Natural killer cell (primary cell): Measurements from ENCODE around the gene SLIT1. TPM values are rescaled to one million over a fixed set of nuclear protein-coding genes. Genes with fewer than 3 reads are reported as not detected.

ENCODE experiments used
- ATAC-seq, 3 donors: fragments of 150-1000 bp in 2 of 3; fragments of 200-7000 bp in 1 of 3; cut with Tn5 transposase; 1 replicate in 1 of 3; 2 replicates in 2 of 3; pipeline ENCODE4 v1.10.0; 2021; ENCODE audit warnings: mild to moderate bottlenecking in 2 of 3, moderate library complexity in 2 of 3
- DNase-seq, 2 donors: peaks; one replicate each; pipeline versions ENCODE4 v3.0.0 to v3.0.0-alpha.2; 2013 to 2021; ENCODE audit warnings: mixed read lengths in 1 of 2
- H3K27ac ChIP-seq: one replicate; pipeline ENCODE4 v1.5.1; 2013; ENCODE audit warnings: mild to moderate bottlenecking, low read length
- H3K27me3 ChIP-seq: one replicate; pipeline ENCODE4 v1.6.1; 2013; ENCODE audit warnings: low read length; ENCODE audit not compliant: control insufficient read depth, insufficient read depth
- H3K36me3 ChIP-seq: one replicate; pipeline ENCODE4 v1.6.1; 2013; ENCODE audit warnings: low read length; ENCODE audit not compliant: control insufficient read depth, insufficient read depth
- H3K4me1 ChIP-seq: one replicate; pipeline ENCODE4 v1.6.1; 2013; ENCODE audit warnings: low read length; ENCODE audit not compliant: control insufficient read depth, insufficient read depth
- H3K4me3 ChIP-seq: one replicate; pipeline ENCODE4 v1.5.1; 2013; ENCODE audit warnings: low read length
- H3K9me3 ChIP-seq: one replicate; pipeline ENCODE4 v1.6.1; 2013; ENCODE audit warnings: low read length; ENCODE audit not compliant: control insufficient read depth, insufficient read depth
- H3K27ac Mint-ChIP-seq, 2 donors: one replicate each; pipeline ENCODE4 v1.8.0; 2022; ENCODE audit warnings: mild to moderate bottlenecking in 2 of 2, mixed read lengths in 2 of 2, moderate library complexity in 1 of 2
- H3K27me3 Mint-ChIP-seq, 2 donors: one replicate each; pipeline ENCODE4 v1.8.0; 2022; ENCODE audit warnings: low read depth in 2 of 2, mixed read lengths in 2 of 2
- H3K36me3 Mint-ChIP-seq: one replicate; pipeline ENCODE4 v1.8.0; 2022; ENCODE audit warnings: mixed read lengths
- H3K4me1 Mint-ChIP-seq, 2 donors: one replicate each; pipeline ENCODE4 v1.8.0; 2022; ENCODE audit warnings: mixed read lengths in 2 of 2
- H3K4me3 Mint-ChIP-seq: one replicate; pipeline ENCODE4 v1.8.0; 2022; ENCODE audit warnings: mild to moderate bottlenecking, moderate library complexity, mixed read lengths
- H3K9me3 Mint-ChIP-seq, 2 donors: one replicate each; pipeline ENCODE4 v1.8.0; 2022; ENCODE audit warnings: mixed read lengths in 2 of 2
- WGBS: methylation state at CpG from one replicate; pipeline ENCODE4 v1.1.7; 2013; ENCODE audit warnings: missing lambda C conversion rate; ENCODE audit not compliant: insufficient coverage; 5-methylcytosine and 5-hydroxymethylcytosine counted together
- intact Hi-C: fragments of 100-400 bp; cut with micrococcal nuclease; formaldehyde crosslinking; loops from one replicate; pipeline ENCODE4 v1.14.2; 2022
- total RNA-seq, 4 donors: library from RNA; stranded (reverse); fragments of 120-200 nt in 1 of 4; gene quantifications; one replicate each; pipeline versions ENCODE4 v1.2.3 to v1.2.4, GENCODE V29; 2013 to 2022
- TF ChIP-seq, protein P1 (sequence below): fragments of 200-600 bp; IDR thresholded peaks from one replicate; pipeline ENCODE4 v1.8.0; 2022; ENCODE audit warnings: antibody characterized with exemption

Gene SLIT1
- total RNA-seq, 3 donors from 2014 or later (not counting 1 experiment from before 2014, with no cell fraction given): 0.28 to 1.5 (median 1.1) TPM

DNA sequence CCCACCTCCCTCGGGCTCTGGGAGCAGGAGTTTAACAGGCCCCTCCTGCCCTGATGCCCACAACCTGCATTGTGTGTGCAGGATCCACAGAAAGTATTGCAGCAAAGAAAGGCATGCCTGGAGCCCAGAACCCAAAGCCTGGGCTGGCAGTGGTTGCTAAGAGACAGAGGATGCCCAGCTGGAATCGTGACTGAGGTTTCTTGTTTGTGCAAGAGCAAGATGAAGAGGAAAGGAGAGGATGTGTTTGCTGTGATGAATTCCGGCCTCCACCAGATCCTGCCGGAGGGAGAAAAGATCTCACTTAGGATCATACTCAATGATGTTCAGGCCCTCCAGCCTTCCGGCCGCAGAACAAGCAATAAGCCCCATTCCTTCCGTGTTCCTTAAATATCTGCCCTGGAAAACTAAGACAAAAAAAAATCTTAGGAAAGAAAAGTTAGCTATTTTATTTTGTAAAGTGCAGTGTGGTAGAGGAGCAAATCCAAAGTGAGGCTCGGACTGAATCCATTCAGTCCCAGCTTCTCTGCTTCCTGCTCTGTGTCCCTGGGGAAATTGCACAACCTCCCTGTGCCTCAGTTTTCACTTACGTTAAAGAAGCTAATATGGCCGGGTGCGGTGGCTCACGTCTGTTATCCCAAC, 57.1 kb downstream of the SLIT1 start:
- H3K36me3 ChIP-seq: no peaks in the 10 kb centered on the region
- no peaks in the 10 kb centered on the region for H3K4me1 ChIP-seq
- no peak overlapping the region for H3K4me3 ChIP-seq
- H3K4me3 Mint-ChIP-seq: no peak overlapping the region
- no peaks in the 10 kb centered on the region for H3K9me3 Mint-ChIP-seq
- H3K4me1 Mint-ChIP-seq: peaks cover 0 to 6% of the 10 kb centered on the region in 2 donors
- no peaks in the 10 kb centered on the region for H3K9me3 ChIP-seq
- H3K27me3 ChIP-seq: no peaks in the 10 kb centered on the region
- no peak overlapping the region for H3K27ac Mint-ChIP-seq
- DNase-seq: no peak
- WGBS: 90% methylated on average over 12 of the region's 12 CpGs
- H3K27ac ChIP-seq: no peak overlapping the region
- ATAC-seq: no peak
- TF ChIP-seq, protein P1, sequence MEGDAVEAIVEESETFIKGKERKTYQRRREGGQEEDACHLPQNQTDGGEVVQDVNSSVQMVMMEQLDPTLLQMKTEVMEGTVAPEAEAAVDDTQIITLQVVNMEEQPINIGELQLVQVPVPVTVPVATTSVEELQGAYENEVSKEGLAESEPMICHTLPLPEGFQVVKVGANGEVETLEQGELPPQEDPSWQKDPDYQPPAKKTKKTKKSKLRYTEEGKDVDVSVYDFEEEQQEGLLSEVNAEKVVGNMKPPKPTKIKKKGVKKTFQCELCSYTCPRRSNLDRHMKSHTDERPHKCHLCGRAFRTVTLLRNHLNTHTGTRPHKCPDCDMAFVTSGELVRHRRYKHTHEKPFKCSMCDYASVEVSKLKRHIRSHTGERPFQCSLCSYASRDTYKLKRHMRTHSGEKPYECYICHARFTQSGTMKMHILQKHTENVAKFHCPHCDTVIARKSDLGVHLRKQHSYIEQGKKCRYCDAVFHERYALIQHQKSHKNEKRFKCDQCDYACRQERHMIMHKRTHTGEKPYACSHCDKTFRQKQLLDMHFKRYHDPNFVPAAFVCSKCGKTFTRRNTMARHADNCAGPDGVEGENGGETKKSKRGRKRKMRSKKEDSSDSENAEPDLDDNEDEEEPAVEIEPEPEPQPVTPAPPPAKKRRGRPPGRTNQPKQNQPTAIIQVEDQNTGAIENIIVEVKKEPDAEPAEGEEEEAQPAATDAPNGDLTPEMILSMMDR: no peak
- peaks cover 0 to 9% of the 10 kb centered on the region in 2 donors for H3K27me3 Mint-ChIP-seq
- no peaks in the 10 kb centered on the region for H3K36me3 Mint-ChIP-seq
- intact Hi-C loops: no loop called here

DNA sequence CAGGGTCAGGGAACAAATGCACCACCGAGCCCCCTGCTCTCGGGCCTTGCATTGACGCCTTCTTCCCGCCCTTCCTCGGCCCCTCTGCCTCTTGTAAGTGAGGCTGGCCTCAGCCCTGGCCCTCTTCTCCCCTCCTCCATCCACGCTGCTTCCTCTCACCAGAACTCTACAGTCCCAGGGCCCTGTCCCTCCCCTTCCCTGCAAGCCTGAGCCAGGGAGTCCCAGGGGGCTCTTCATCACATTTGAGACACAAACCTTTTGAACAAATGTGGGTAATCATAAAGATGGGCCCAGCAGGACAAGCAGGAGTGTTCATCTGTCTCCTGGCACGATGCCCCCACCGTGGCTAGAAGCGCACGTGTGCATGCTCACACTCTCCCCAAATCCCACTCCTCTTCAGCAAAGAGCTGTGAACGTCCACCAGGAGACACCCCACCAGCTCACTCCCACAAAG, 57.7 kb downstream of the SLIT1 start:
- no peak overlapping the region for H3K4me3 Mint-ChIP-seq
- Histone ChIP-seq H3K27ac (no peak overlapping the region), H3K4me3 (no peak overlapping the region), H3K27me3 (no peaks in the 10 kb centered on the region), H3K9me3 (no peaks in the 10 kb centered on the region), H3K4me1 (no peaks in the 10 kb centered on the region), H3K36me3 (no peaks in the 10 kb centered on the region)
- 85% methylated on average over 11 of the region's 11 CpGs for WGBS
- no peak overlapping the region for H3K27ac Mint-ChIP-seq
- no peaks in the 10 kb centered on the region for H3K36me3 Mint-ChIP-seq
- TF ChIP-seq, protein P1: no peak
- H3K9me3 Mint-ChIP-seq: no peaks in the 10 kb centered on the region
- ATAC-seq: no peak
- DNase-seq: no peak
- H3K4me1 Mint-ChIP-seq: peaks cover 0 to 6% of the 10 kb centered on the region in 2 donors
- peaks cover 0 to 9% of the 10 kb centered on the region in 2 donors for H3K27me3 Mint-ChIP-seq
- intact Hi-C loops: no loop called here

DNA sequence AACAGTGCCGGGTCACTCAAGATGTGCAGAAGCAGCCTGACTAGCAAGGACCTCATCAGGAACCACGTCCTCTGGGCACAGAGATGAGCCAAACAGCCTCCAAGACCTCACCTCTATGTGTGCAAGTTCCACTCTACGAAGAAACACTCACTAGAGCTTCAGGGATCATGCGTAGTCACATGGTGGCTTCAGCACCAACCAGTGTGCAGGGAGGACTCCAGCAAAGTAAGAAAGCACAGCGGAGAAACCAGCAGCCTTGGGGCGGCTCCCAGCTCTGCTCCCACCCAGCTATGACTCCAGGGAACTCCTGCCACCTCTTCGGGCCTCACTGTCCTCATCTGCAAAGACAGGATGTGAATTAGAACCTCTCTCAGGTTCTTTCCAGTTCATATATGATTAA, 58.2 kb downstream of the SLIT1 start:
- Histone ChIP-seq H3K27ac (no peak overlapping the region), H3K36me3 (no peaks in the 10 kb centered on the region), H3K9me3 (no peaks in the 10 kb centered on the region), H3K27me3 (no peaks in the 10 kb centered on the region), H3K4me3 (no peak overlapping the region), H3K4me1 (no peaks in the 10 kb centered on the region)
- Mint-ChIP-seq H3K4me1 (peaks cover 0 to 6% of the 10 kb centered on the region in 2 donors), H3K9me3 (no peaks in the 10 kb centered on the region), H3K27ac (no peak overlapping the region), H3K27me3 (peaks cover 0 to 9% of the 10 kb centered on the region in 2 donors), H3K36me3 (no peaks in the 10 kb centered on the region), H3K4me3 (no peak overlapping the region)
- TF ChIP-seq, protein P1: no peak
- DNase-seq (no peak), ATAC-seq (no peak)
- intact Hi-C loops: no loop called here
- WGBS: 82% methylated on average over 7 of the region's 7 CpGs

DNA sequence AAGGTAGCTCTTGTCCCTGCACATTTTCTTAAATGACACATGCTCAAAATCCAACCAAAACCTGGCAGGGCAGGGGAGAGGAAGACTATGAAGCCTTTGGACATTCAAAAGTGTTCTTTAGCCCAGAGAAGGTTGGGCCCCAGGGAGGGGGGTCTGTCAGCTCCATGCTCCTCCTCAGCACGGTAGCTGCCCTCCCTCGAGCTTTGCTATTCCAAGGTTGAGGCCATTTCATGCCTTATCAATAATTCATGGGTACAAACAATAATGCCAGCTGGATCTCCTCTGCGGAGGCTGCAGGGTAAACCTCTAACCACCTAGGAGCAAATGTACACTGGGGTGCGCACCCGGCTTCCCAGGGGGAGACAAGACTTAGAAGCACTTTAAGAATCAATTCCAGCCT, 61.5 kb downstream of the SLIT1 start:
- Histone ChIP-seq H3K36me3 (no peaks in the 10 kb centered on the region), H3K4me1 (no peaks in the 10 kb centered on the region), H3K9me3 (no peaks in the 10 kb centered on the region), H3K27me3 (no peaks in the 10 kb centered on the region), H3K27ac (no peak overlapping the region), H3K4me3 (no peak overlapping the region)
- WGBS: 82% methylated on average over 5 of the region's 5 CpGs
- no peaks in the 10 kb centered on the region for H3K36me3 Mint-ChIP-seq
- TF ChIP-seq, protein P1: no peak
- no peaks in the 10 kb centered on the region for H3K4me1 Mint-ChIP-seq
- no peak overlapping the region for H3K27ac Mint-ChIP-seq
- DNase-seq (no peak), ATAC-seq (no peak)
- H3K9me3 Mint-ChIP-seq: no peaks in the 10 kb centered on the region
- intact Hi-C loops: no loop called here
- H3K27me3 Mint-ChIP-seq: peaks cover 0 to 11% of the 10 kb centered on the region in 2 donors
- H3K4me3 Mint-ChIP-seq: no peak overlapping the region
